T-helper 22 cell (primary cell): ENCODE data around the gene FTL.

Experiments used
- DNase-seq: peaks from one replicate; pipeline ENCODE4 v3.0.0-alpha.2; 2020; ENCODE audit warnings: low read depth

Gene FTL

DNA sequence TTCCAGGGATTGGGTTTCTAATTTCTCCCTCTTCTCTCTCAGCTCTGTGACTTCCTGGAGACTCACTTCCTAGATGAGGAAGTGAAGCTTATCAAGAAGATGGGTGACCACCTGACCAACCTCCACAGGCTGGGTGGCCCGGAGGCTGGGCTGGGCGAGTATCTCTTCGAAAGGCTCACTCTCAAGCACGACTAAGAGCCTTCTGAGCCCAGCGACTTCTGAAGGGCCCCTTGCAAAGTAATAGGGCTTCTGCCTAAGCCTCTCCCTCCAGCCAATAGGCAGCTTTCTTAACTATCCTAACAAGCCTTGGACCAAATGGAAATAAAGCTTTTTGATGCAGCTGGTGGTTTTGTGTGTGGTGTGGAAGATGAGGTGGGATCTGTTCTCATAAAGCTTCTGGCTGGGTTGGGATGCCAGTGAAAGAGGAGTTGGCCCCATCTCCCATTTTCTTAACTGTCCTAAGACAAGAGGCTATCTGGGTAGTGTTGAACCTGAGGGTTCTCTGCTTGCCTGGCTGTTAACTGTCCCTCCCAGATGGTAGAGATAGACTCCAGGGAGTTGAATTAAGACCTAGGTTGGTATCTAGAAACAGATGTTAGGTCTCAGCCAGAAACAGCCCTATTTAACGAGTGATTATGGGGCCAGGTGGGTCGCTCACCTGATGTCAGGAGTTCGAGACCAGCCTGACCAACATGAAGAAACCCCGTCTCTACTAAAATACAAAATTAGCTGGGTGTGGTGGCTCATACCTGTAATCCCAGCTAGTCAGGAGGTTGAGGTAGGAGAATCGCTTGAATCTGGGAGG is 1.6 kb downstream of the FTL start:
- no peak for DNase-seq

GRCh38 chr19:48967346-48968178 is 2.5 kb downstream of the FTL start:
- no peak for DNase-seq

DNA sequence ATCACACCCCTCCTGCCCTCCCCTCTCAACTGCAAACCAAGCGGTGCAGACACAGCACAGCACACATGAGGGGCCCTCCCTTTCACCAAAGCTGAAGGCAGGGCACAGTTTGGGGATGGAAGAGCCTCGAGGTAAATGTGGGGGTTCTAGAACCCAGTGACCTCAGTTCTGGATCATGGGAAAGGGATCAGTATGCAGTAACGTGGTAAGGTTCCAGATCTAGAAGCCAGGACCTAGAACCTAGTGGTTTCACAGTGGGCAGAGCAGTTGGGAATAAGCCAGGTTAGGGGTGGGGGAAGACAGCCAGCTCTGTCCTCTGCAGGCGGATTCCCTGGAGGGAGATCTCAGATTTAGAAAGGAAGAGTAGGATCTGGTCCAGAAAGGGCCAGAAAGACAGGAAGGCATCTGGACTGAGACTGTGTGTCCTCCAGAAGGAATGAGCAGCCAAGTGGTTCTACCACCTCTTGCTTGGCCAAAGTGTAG is 3.1 kb downstream of the FTL start:
- no peak for DNase-seq

DNA sequence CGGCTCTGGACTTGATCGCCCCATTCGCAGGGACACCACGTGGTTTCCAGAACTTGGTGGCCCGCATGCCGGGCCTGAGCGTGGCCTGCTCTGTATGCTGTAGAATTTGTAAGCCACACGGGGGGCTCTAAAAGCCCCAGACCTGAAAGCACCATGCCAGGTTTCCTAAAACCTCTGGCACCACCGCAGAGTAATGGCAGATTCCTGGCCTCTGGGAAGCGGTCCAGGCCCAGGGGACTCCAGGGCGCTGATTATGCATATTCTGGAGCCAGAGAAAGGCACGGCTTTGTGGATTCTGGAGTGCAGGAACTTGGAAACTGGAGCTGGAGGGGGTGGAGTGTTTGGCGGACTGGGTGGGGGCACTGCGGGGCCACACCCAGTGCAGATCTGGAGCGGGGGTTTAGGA is 3.7 kb downstream of the FTL start:
- no peak for DNase-seq

DNA sequence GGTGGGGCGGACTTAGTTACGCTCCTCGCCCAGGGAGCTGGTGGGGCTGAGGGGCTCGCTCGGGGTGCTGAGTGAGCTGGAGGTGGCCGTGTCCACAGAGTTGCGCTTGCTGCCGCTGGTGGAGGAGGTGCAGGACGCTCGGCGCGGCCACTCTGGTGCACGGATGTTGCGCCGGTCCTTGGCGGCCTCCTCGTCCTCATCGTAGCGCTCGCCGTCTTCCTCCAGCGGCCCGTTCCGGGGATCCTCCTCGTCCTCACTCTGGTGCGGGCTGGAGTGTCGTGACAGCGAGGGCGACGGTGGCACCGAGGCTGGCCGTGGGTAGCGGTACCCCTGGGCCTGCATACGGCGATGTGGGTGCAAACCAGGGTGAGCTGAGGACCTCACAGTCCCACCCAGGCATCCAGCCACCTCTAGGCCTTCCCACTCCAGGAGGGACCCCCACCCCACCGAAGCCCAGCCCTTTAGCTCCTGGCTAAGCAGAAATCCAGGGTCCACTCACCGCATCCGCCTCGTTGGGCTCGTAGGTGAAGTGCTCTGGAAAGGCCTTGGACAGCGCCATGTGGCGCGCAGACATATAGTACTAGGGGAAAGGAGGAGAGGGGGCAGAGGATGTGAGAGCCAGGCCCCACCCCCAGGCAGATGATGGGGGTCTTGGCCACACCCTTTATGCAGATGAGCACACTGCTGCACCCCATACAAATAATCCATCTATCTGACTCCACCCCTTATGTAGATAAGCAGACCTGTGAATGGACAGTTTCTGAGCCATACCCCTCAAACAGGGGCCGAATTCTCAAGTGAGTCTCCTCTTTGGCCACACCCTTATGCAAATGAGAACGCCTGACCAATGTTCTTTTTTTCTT is 4.4 kb downstream of the FTL start:
- no peak for DNase-seq

DNA sequence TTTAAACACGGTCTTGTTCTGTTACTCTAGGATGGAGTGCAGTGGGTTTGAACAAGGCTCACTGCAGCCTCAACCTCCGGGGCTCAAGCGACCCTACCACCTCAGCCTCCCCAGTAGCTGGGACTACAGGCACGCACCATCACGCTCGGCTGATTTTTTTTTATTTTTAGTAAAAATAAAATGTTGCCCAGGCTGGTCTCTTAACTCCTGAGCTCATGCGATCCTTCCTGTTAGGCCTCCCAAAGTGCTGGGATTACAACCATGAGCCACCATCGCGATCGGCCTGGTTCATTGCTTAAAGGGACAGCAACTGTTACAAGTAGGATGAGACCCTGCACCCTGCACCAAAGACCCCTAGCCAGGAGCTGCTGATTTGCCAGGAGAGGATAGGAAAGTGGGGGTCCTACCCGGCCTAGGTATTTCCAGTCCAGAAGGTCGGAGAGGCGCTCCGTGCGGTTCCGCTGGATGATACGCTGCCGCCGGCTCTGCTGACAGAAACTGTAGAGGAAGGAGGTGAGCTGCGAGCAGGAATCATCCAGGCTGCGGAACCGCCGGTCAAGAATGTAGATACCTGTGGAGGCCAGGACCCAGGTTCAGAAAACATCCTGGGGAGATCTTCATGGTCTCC is 5.1 kb downstream of the FTL start:
- no peak for DNase-seq

DNA sequence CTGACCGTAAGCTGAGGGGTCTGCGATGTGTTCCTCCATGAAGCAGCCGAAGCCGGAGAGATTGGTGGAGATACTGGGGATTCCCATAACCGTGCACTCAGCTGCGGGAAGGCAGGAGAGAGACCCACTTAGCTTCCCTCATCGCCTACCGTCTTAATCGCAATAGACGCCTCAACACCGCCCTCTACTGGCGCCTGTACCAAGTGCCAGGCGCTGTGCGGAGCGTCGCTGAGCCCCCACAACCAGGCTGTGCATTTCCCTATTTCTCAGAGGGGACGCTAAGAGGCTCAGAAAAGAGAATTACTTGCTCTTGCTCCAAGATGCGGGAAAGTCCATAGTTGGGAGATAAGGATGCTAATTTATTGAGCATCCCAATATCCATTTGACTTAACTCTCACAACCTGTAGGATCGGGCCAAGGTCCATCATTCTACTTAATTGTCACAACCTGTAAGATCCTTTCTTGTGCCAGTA is 5.8 kb downstream of the FTL start:
- peak; percentile 42 for DNase-seq

DNA sequence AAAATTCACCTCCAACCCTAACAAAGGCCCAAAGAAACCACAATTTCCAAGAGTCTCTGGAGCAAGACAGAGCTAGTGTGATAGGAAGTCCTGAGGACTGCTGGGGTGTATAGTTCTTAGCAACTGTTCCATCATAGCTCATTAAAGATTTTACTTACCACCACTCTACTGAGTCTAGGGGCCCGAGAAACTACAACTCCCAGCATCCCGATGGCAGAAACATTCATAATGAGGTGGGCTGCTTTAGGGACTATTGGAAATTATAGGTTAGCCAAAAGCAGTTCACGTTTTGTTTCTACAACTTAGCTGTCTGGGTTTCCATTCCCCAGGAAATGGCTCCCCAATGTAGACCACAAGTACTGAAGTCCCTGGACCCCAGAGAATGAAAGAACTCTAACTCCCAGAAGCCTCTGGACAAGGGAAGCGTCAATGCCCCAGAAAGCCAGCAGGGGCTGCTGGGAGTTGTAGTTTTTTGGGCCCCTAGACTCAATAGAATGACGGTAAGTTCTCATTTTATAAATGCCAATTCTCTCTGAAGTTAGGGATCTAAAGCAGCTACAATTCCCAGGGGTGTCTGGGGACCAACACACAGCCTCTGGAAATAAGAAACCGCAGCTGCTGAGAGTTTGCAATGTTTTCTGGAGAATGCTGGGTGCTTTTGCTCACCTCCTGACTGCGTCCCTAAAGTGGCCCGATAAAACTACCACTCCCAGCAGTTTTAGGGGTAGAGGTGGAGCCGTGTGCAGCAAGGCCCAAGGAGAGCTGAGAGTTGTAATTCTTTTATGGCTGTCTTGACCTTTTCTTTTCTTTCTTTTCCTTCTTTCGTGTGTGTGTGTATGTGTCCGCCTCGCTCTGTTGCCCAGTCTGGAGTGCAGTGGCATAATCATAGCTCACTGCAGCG is 11.1 kb downstream of the FTL start:
- no peak for DNase-seq

- no peak for DNase-seq
These were observed 12.0 kb downstream of the FTL start for GRCh38 chr19:48977061-48977460.

- DNase-seq = no peak
These were observed 17.2 kb downstream of the FTL start for GRCh38 chr19:48982280-48982679.

GRCh38 chr19:48985711-48986110 is 20.6 kb downstream of the FTL start:
- no peak for DNase-seq

DNA sequence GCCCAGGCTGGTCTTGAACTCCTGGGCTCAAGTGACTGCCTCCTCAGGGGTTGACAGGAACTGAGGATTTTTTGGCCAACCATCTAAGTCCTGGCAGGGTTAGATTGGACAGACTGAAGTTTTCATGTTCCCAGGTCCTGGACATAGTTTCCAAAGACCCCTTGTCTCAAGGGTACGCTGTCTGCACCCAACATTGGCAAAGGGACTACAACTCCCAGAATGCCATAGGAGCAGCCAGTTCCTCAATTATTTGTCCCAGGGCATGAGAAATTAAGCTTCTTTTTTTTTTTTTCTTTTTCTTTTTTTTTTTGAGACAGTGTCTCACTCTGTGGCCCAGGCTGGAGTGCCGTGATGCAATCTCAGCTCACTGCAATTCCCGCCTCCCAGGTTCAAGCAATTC is 21.1 kb downstream of the FTL start:
- no peak for DNase-seq

DNA sequence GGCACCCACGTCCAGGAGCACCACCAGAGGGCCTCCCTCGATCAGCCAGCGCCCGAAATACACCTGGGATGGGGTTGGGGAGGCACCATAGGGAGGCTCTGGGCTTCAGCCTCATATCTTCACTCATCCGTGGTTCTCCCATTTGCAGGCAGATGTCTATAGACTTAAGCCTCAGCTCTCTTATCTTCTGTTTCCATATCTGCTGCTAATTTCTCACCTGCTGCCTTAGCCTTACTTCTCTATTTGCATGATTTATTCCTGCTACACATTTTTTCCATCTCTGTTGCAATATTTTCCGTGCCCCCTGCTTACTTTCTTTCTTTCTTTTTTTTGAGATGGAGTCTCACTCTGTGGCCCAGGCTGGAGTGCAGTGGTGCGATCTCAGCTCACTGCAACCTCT is 22.2 kb downstream of the FTL start:
- DNase-seq = no peak

DNA sequence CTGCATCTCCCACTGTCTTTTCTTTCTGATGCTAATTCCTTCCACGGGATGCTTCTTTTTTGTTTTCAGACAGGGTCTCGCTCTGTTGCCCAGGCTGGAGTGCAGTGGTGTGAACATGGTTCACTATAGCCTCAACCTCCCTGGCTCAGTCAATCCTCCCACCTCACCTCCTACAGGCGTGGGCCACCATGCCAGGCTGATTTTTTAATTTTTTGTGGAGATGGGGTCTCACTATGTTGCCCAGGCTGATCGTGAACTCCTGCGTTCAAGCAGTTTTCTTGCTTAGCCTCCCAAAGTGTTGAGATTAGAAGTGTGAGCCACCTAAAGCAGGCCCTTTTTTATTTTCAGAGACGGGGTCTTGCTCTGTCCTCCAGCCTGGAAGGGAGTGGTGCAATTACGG is 23.2 kb downstream of the FTL start:
- DNase-seq = no peak

- DNase-seq = no peak
These were observed 23.8 kb downstream of the FTL start for GRCh38 chr19:48988860-48989259.

GRCh38 chr19:48989701-48990291 is 24.7 kb downstream of the FTL start:
- no peak for DNase-seq

DNA sequence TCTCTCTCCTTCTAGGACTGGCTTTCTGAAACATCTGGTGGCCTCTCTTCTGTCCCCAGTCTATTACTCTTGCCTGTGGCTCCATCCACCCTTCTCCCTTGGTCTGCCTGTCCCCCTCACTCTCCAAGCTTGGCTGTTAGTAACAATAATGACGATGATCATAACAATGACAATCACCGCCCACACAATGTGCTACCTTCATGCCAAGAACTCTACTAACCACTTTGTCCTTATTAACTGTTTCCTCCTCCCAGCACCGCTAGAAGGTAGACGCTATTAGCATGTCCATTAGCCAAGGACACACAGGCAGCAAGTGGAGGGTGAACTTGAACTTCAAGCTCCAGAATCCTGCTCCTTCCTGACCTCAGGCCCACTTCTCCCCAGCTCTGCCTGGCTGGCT is 25.3 kb downstream of the FTL start:
- no peak for DNase-seq

DNA sequence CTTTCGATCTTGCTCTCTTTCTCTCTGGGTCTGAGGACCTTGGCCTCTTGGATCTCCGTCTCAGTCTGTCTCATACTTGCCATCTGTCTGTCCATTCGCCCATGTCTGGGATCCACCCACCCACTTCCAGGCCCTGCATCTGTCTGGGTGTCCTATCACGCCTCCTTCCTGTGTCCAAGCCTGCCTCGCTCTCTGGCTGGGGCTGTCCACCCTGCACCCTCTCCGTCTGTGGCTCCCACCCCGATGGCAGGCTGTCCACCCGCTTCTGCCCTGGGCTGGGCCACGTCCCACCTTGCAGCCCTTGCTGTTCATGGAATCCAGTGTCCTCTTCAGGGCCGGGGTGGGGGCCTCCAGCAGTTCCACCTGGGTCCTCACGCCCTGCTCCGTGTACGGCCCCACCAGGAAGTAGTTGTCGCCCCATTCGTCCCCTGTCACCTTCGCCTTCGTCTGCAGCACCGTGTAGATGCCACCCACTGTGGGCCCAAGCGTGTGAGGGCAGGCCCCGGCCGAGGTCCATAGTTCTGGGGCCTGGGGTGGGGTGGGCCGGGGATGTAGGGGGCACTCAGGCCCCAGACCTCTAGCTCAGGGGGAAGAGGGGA is 26.0 kb downstream of the FTL start:
- no peak for DNase-seq

DNA sequence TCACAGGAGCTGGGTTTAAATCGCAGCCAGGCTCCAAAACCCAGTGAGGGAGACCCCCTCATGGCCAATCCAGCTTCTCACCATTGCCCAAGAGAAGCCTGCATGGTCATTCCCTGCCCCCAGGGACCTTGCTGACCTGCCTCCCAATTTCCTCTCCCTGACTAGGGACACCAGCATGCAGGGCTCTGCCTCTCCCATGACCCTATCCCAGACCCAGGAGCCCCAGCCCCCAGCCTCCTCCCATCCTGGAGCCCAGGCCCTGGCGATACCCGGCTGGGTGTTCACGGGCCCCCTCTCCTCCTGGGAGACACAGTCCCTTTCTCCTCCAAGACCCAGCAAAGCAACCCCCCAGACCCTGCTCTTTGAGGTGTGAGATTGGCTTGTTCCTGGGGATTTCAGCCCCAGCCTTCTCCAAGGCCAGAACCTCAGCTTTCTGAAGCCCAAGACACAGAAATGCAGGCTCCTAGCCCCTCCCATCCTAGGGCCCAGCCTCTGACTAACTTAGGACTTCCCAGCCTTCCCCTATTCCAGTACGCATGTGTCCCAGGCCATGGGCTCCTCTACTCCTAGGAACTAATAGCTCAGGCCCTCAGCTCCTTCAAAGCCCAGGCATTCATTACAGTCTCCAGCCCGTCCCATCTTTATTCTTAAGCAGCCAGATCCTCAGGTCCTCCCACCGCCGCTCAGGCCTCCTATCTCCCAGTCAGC is 26.9 kb downstream of the FTL start:
- DNase-seq = no peak
